ENCODE measurements around the gene LRRC36. TPM values are rescaled to one million over a fixed set of nuclear protein-coding genes. Genes with fewer than 3 reads are reported as not detected.
A peak's percentile ranks its signal among the peaks of the same experiment; 100 is the strongest.

LRRC36 gene
- total and polyA plus RNA-seq, 5 donors from 2014 or later: not detected

DNA sequence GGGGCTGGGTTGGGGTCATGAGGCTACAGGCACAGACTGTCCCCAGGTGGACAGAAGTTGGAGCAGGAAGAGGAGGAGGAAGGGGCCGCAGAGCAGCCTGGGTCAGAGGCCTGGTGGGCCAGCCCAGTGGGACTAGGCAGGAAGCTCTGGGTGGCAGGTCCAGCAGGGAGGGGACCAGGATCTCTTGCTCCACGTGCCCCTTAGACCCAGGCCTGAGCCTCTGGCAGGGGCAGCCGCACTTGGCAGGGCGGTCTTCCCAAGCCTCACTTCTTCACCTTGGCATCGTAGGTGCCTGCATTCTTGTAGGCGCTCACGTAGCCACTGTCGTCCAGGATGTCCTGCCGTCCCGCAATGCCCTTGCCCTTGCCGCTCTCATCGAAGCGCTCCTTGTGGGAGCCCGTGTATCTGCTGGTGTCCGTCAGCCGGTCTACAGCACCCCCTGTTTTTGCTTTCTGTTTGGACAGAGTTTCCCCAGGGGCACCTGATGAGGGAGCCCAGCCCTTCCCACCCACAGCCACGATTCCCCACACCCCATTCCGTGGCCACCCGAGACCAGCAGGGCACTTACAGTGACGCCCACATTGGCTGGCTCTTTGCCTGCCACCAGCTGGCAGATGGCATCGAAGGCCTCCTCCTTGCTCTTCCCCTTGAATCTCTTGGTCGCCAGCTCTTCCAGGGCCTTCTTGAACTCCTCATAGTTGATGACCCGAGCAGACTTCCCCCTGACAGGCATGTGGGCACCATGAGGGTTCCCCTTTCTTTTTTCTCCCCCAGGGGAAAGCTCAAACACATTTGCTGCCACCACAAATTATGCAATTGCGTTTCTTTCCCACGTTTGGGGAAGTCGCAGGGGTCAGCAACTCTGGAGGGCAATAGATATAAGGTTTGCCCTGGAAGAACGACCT lies 63.5 kb downstream of the LRRC36 start:
- no peaks in the 10 kb centered on the region for H3K27me3 ChIP-seq (ENCODE audit: control insufficient read depth, insufficient read depth, low read length)
- DNase-seq: no peak
- peaks cover 30% of the 10 kb centered on the region for H3K27me3 Mint-ChIP-seq
- ATAC-seq (ENCODE audit: low read depth in 2 of 2): peak in 1 of 2 donors; percentile 7
- no peak overlapping the region for H3K27ac ChIP-seq (ENCODE audit: insufficient read depth, low read length, poor library complexity, severe bottlenecking)
- peaks cover 0 to 12% (median 3%) of the 10 kb centered on the region in 4 donors for H3K4me1 Mint-ChIP-seq
- H3K4me3 Mint-ChIP-seq: no peak overlapping the region
- H3K9me3 Mint-ChIP-seq: peaks cover 0 to 1% (median 0%) of the 10 kb centered on the region in 7 donors
- H3K9me3 ChIP-seq (ENCODE audit: control insufficient read depth in 2 of 2, low read length in 2 of 2): no peaks in the 10 kb centered on the region
- H3K4me3 ChIP-seq (ENCODE audit: low read depth, low read length): no peak overlapping the region
- no peak overlapping the region for H3K27ac Mint-ChIP-seq
- H3K4me1 ChIP-seq (ENCODE audit: control insufficient read depth, insufficient read depth, low read length, poor library complexity, severe bottlenecking): peaks cover 18% of the 10 kb centered on the region
- H3K36me3 ChIP-seq (ENCODE audit: control insufficient read depth, insufficient read depth, low read length): no peaks in the 10 kb centered on the region
- no peaks in the 10 kb centered on the region for H3K36me3 Mint-ChIP-seq

DNA sequence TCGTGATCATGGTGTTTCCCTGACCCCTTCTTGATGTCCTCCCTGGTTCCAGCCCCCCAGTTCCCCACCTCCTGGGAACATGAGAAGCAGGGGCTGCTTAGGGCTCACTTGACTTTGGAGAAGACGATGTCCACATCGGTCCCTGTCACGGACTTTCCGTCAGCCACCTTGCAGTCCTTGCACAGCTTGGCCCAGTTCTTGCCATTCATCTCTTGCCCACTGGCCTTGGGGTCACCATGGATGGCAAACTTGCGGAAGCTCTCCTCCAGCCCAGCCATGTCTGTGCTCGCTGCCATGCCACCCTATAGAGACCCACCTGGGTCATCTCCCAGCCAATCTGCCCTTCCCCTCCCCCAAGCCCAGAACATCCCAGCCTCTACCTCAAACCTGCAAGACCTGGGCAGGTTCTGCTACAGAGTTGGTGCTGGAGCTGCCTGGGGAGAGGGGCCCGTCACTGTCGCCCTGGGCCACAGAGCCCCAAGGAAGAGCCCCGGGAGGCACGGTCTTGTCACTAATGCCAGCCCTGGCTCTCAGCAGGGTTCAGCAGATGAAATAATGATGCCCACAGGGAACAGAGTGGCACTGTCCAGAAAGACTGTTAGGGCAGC lies 64.3 kb downstream of the LRRC36 start:
- Mint-ChIP-seq H3K36me3 (no peaks in the 10 kb centered on the region), H3K27me3 (peaks cover 36% of the 10 kb centered on the region), H3K9me3 (peaks cover 0 to 1% (median 0%) of the 10 kb centered on the region in 7 donors), H3K4me1 (peaks cover 0 to 15% (median 3%) of the 10 kb centered on the region in 4 donors), H3K4me3 (no peak overlapping the region), H3K27ac (no peak overlapping the region)
- no peak for ATAC-seq (ENCODE audit: low read depth in 2 of 2)
- H3K36me3 ChIP-seq (ENCODE audit: control insufficient read depth, insufficient read depth, low read length): no peaks in the 10 kb centered on the region
- peaks cover 18% of the 10 kb centered on the region for H3K4me1 ChIP-seq (ENCODE audit: control insufficient read depth, insufficient read depth, low read length, poor library complexity, severe bottlenecking)
- H3K27me3 ChIP-seq (ENCODE audit: control insufficient read depth, insufficient read depth, low read length): no peaks in the 10 kb centered on the region
- no peak overlapping the region for H3K27ac ChIP-seq (ENCODE audit: insufficient read depth, low read length, poor library complexity, severe bottlenecking)
- H3K4me3 ChIP-seq (ENCODE audit: low read depth, low read length): no peak overlapping the region
- H3K9me3 ChIP-seq (ENCODE audit: control insufficient read depth in 2 of 2, low read length in 2 of 2): no peaks in the 10 kb centered on the region
- DNase-seq: no peak

DNA sequence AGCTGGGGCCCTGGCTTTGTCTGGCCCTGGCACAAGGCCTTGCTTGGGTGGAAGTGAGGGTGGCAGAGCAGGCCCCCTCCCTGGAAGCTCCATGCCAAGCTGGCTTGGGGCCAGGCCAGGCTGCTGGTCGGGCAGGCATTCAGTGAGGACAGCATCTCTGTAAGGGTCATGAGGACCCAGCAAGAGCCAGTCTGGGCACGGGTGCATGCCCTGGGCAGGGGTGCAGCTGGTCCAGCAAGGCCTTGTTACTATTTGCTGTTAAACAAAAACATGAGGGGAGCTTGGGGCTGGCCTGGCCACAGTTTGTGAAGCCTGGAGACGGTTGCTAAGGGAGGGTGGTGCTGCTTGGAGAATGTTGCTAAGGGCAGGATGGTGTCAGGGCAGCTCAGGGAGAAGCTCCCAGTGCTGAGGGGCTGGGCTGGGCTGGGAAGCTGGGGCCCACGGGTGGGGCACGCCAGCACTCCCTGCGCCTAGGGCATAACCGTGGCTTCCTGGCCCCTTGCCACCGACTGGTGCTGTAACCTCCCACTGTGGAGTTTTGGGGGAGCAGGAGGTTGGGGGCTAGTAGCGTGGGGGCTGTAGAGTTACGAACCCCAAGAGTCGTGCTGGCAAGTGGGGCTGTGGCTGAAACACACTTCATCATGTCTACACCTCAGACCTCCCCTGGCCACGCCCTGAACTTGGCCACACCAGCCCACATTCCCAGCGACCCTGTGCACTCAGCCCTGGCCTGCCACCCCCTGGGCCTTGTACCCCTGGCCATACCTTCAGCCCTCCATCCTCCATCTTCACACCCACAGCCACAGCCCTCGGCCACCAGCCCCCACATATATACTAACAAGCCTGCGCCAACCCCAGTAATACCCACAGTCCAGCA lies 65.0 kb downstream of the LRRC36 start:
- ATAC-seq (ENCODE audit: low read depth in 2 of 2): no peak

DNA sequence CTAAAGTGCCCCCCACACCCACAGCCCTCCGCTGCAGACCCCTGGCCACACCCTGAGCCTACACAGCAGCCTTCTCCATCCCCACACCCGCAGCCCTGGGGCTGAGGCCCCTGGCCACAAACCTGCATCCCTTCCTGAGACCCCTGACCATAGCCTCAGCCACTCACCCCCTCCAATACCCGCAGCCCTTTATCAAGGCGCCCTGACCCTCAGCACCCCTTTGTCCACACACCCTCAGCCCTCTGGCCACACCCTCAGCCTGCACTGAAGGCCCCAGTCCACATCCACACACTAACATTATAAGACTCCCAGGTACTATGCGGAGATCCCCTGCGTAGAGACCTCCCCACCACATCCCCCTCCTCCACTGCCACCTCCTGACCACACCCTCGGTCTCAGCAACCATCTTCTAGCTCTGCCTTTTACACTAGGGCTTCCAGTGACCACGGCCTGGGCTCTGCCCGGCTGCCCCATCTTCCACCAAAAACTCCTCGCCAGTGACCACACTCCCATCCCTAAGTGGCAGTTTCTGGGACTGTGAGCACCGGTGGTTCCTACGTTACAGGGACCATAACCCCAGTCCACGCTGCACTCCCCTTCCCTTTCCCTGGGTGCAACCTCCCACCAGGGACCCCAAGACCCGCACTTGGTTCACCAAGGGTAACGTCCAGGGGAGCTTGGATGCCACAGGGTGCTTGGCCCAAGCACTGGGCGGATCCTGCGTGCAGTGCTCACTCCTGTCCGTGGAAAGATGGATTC lies 65.9 kb downstream of the LRRC36 start:
- peaks cover 0 to 1% (median 0%) of the 10 kb centered on the region in 7 donors for H3K9me3 Mint-ChIP-seq
- DNase-seq: no peak
- H3K27me3 Mint-ChIP-seq: peaks cover 45% of the 10 kb centered on the region
- H3K4me3 Mint-ChIP-seq: peak overlapping the region in 2 of 4 donors; percentile 22 to 53
- no peak overlapping the region for H3K27ac Mint-ChIP-seq
- no peaks in the 10 kb centered on the region for H3K36me3 Mint-ChIP-seq
- H3K4me3 ChIP-seq (ENCODE audit: low read depth, low read length): no peak overlapping the region
- no peaks in the 10 kb centered on the region for H3K27me3 ChIP-seq (ENCODE audit: control insufficient read depth, insufficient read depth, low read length)
- ATAC-seq (ENCODE audit: low read depth in 2 of 2): no peak
- peaks cover 18% of the 10 kb centered on the region for H3K4me1 ChIP-seq (ENCODE audit: control insufficient read depth, insufficient read depth, low read length, poor library complexity, severe bottlenecking)
- no peaks in the 10 kb centered on the region for H3K9me3 ChIP-seq (ENCODE audit: control insufficient read depth in 2 of 2, low read length in 2 of 2)
- peaks cover 0 to 18% (median 3%) of the 10 kb centered on the region in 4 donors for H3K4me1 Mint-ChIP-seq
- no peaks in the 10 kb centered on the region for H3K36me3 ChIP-seq (ENCODE audit: control insufficient read depth, insufficient read depth, low read length)
- no peak overlapping the region for H3K27ac ChIP-seq (ENCODE audit: insufficient read depth, low read length, poor library complexity, severe bottlenecking)

More for the DNA sequence above, 65.0 kb downstream of the LRRC36 start:
- no peak for DNase-seq
- Mint-ChIP-seq H3K27me3 (peaks cover 38% of the 10 kb centered on the region), H3K4me1 (peaks cover 0 to 15% (median 3%) of the 10 kb centered on the region in 4 donors), H3K4me3 (peak overlapping the region in 1 of 4 donors; percentile 16), H3K27ac (peak overlapping the region in 1 of 3 donors; percentile 31), H3K9me3 (peaks cover 0 to 1% (median 0%) of the 10 kb centered on the region in 7 donors), H3K36me3 (no peaks in the 10 kb centered on the region)
- H3K4me1 ChIP-seq (ENCODE audit: control insufficient read depth, insufficient read depth, low read length, poor library complexity, severe bottlenecking): peaks cover 18% of the 10 kb centered on the region
- no peaks in the 10 kb centered on the region for H3K27me3 ChIP-seq (ENCODE audit: control insufficient read depth, insufficient read depth, low read length)
- no peaks in the 10 kb centered on the region for H3K9me3 ChIP-seq (ENCODE audit: control insufficient read depth in 2 of 2, low read length in 2 of 2)
- H3K4me3 ChIP-seq (ENCODE audit: low read depth, low read length): no peak overlapping the region
- no peaks in the 10 kb centered on the region for H3K36me3 ChIP-seq (ENCODE audit: control insufficient read depth, insufficient read depth, low read length)
- no peak overlapping the region for H3K27ac ChIP-seq (ENCODE audit: insufficient read depth, low read length, poor library complexity, severe bottlenecking)

DNA sequence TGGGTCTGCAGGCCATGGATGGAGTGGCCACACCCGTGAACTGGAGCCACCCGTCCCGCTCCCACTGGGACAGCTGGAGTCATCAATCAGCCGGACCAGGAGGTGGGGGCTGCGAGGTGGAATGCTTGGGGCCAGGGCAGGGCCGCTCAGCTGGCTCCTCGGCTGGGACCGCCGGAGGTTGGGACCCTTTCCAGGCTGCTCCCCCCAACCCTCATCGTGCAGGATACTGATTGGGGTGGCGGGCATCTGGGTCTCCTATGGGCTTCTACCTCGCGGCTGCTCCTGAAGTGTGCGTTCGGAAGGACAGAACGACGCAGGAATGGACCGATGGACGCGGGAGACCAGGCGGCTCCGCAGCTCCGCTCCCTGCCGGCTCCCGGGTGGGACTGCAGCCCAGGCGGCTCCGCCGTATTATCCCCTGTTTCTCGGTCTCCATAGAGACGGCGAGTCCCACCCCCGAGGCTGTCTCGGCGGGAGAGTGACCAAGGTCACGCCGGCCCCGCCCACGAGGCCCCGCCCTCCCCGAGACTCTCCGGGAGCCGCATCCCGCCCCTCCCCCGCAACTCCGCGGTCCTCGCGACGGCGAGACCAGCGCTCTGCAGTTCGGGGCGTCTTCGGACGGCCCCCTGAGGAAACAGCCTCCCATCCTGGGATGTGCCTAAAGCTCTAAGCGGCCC lies 66.6 kb downstream of the LRRC36 start, which contains the start of gene TPPP3:
TPPP3 (minus strand) TSS at position 388 of the 677 bp plus-strand sequence. CDS start 2,387 bp downstream, outside the sequence.
- Histone ChIP-seq H3K36me3 (ENCODE audit: control insufficient read depth, insufficient read depth, low read length) (no peaks in the 10 kb centered on the region), H3K9me3 (ENCODE audit: control insufficient read depth in 2 of 2, low read length in 2 of 2) (no peaks in the 10 kb centered on the region), H3K4me3 (ENCODE audit: low read depth, low read length) (no peak within 1 kb of the TSS), H3K27me3 (ENCODE audit: control insufficient read depth, insufficient read depth, low read length) (no peaks in the 10 kb centered on the region), H3K4me1 (ENCODE audit: control insufficient read depth, insufficient read depth, low read length, poor library complexity, severe bottlenecking) (peaks cover 18% of the 10 kb centered on the region), H3K27ac (ENCODE audit: insufficient read depth, low read length, poor library complexity, severe bottlenecking) (no peak within 1 kb of the TSS)
- ATAC-seq (ENCODE audit: low read depth in 2 of 2): peak in 1 of 2 donors; percentile 13
- peak in 2 of 3 donors; percentile 7 to 16 for DNase-seq
- Mint-ChIP-seq H3K4me3 (peak within 1 kb of the TSS; percentile 22 to 62 (median 54)), H3K27me3 (peaks cover 47% of the 10 kb centered on the region), H3K4me1 (peaks cover 0 to 18% (median 3%) of the 10 kb centered on the region in 4 donors), H3K27ac (no peak within 1 kb of the TSS), H3K36me3 (no peaks in the 10 kb centered on the region), H3K9me3 (peaks cover 0 to 1% (median 0%) of the 10 kb centered on the region in 7 donors)

DNA sequence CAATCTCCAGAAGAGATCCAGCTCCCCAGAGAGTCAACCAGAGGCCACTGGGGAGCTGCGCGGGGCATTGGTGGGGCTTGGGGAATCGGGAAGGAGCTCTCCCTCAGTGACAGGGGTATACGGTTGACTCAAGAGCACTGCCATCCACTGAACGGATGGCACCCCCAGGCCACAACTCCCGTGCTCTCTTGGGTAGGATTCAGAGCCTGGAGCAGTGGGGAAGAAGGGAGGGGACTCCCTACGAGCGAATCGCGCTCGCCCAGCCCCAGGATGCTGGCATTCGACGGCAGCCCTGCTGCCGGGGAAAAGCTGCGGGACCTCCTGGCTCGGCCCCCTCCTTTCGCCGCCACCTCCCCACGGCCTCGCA lies 67.2 kb downstream of the LRRC36 start:
- no peaks in the 10 kb centered on the region for H3K36me3 Mint-ChIP-seq
- Histone ChIP-seq H3K4me3 (ENCODE audit: low read depth, low read length) (no peak overlapping the region), H3K27me3 (ENCODE audit: control insufficient read depth, insufficient read depth, low read length) (no peaks in the 10 kb centered on the region), H3K4me1 (ENCODE audit: control insufficient read depth, insufficient read depth, low read length, poor library complexity, severe bottlenecking) (peaks cover 18% of the 10 kb centered on the region), H3K36me3 (ENCODE audit: control insufficient read depth, insufficient read depth, low read length) (no peaks in the 10 kb centered on the region), H3K9me3 (ENCODE audit: control insufficient read depth in 2 of 2, low read length in 2 of 2) (no peaks in the 10 kb centered on the region), H3K27ac (ENCODE audit: insufficient read depth, low read length, poor library complexity, severe bottlenecking) (no peak overlapping the region)
- no peak overlapping the region for H3K27ac Mint-ChIP-seq
- H3K4me1 Mint-ChIP-seq: peaks cover 0 to 18% (median 3%) of the 10 kb centered on the region in 4 donors
- peaks cover 0 to 1% (median 0%) of the 10 kb centered on the region in 7 donors for H3K9me3 Mint-ChIP-seq
- H3K4me3 Mint-ChIP-seq: peak overlapping the region in 3 of 4 donors; percentile 31 to 62 (median 56)
- DNase-seq: no peak
- peaks cover 48% of the 10 kb centered on the region for H3K27me3 Mint-ChIP-seq
- ATAC-seq (ENCODE audit: low read depth in 2 of 2): no peak
